Body of pancreas (tissue), 4 donors: Measurements from ENCODE around the gene PCGF5.

Experiments used
- POLR2A ChIP-seq, 3 donors: fragments of 450-650 bp; IDR thresholded peaks; one replicate each; pipeline ENCODE4 v1.6.1; 2016; ENCODE audit warnings: antibody characterized with exemption in 3 of 3, mild to moderate bottlenecking in 2 of 3
- TF ChIP-seq, protein P1 (sequence below), 7 experiments: fragments of 450-650 bp in 4 of 7; fragments of 200-600 bp in 3 of 7; sonication (generic) in 3 of 7; IDR thresholded peaks; one replicate each; pipeline ENCODE4 v1.5.1; 2016 to 2019; ENCODE audit warnings: antibody characterized with exemption in 7 of 7

- TF ChIP-seq POLR2A (IDR thresholded peaks at IDR 0.05): no peak
- TF ChIP-seq, protein P1, sequence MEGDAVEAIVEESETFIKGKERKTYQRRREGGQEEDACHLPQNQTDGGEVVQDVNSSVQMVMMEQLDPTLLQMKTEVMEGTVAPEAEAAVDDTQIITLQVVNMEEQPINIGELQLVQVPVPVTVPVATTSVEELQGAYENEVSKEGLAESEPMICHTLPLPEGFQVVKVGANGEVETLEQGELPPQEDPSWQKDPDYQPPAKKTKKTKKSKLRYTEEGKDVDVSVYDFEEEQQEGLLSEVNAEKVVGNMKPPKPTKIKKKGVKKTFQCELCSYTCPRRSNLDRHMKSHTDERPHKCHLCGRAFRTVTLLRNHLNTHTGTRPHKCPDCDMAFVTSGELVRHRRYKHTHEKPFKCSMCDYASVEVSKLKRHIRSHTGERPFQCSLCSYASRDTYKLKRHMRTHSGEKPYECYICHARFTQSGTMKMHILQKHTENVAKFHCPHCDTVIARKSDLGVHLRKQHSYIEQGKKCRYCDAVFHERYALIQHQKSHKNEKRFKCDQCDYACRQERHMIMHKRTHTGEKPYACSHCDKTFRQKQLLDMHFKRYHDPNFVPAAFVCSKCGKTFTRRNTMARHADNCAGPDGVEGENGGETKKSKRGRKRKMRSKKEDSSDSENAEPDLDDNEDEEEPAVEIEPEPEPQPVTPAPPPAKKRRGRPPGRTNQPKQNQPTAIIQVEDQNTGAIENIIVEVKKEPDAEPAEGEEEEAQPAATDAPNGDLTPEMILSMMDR (IDR thresholded peaks at IDR 0.05): no peak
These were observed 73.9 kb downstream of the PCGF5 start for GRCh38 chr10:91294134-91294906.
